GM12801 (cell line): Measurements from ENCODE around the gene SYNC.

ENCODE experiments used
- TF ChIP-seq, protein P1 (sequence below): IDR thresholded peaks from one replicate; pipeline ENCODE4 v1.5.1; 2011; ENCODE audit warnings: control low read depth; ENCODE audit not compliant: insufficient read length; ENCODE audit errors: extremely low read depth

Gene SYNC

DNA sequence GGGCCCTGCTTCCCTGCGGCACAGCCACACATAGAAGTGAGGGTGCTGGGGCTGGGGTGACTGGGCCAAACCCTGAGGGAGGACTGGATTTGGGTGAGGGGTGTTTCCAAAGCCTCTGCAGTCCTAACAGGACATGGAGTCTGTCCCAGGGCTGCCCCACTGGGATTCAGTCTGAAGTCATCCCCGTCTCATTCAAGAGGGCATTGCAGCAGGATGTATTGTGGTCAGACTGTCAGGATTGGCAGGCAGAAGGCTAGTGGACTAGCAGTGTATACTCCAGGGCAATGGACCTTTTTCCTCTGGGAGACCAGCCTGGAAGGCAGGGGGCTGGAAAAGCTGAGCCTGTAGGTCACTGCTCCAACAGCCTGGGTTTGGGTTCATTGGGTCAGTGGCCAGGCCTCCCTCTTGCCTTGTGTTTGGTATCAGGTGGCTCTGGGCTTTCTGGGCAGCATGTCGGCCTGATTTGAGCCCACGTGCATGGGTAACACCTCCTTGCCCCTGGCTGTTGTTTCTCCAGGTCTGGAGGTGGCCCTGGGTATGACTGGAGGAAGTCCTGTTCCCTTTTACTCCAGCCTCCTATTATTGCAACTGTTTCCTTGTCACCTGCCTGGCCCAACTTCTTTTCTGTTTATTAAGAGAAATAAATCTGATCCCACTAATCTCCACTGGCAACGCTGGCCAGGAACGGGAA lies 41.0 kb upstream of the SYNC start:
- TF ChIP-seq, protein P1, sequence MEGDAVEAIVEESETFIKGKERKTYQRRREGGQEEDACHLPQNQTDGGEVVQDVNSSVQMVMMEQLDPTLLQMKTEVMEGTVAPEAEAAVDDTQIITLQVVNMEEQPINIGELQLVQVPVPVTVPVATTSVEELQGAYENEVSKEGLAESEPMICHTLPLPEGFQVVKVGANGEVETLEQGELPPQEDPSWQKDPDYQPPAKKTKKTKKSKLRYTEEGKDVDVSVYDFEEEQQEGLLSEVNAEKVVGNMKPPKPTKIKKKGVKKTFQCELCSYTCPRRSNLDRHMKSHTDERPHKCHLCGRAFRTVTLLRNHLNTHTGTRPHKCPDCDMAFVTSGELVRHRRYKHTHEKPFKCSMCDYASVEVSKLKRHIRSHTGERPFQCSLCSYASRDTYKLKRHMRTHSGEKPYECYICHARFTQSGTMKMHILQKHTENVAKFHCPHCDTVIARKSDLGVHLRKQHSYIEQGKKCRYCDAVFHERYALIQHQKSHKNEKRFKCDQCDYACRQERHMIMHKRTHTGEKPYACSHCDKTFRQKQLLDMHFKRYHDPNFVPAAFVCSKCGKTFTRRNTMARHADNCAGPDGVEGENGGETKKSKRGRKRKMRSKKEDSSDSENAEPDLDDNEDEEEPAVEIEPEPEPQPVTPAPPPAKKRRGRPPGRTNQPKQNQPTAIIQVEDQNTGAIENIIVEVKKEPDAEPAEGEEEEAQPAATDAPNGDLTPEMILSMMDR = no peak

DNA sequence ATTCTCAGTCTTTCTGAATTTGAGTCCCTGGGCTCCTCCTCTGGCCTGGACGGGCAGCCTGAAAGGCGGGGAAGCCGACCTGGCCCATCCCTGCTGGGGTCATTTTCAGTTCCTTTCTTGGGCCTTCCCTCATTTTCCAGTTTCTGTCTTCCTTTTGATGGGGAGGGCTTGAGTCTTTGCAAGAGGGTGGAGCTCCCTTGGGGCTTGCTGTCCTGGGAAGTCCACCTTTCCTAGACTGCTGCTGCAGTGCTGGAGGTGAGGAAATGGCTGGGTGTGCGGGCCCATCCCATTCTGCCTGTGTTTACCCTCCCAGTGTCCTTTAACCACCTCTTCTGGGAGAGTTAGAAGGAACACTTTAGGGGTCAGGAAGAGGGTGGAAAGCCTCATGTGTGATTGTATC lies 40.4 kb upstream of the SYNC start:
- TF ChIP-seq, protein P1 = no peak

DNA sequence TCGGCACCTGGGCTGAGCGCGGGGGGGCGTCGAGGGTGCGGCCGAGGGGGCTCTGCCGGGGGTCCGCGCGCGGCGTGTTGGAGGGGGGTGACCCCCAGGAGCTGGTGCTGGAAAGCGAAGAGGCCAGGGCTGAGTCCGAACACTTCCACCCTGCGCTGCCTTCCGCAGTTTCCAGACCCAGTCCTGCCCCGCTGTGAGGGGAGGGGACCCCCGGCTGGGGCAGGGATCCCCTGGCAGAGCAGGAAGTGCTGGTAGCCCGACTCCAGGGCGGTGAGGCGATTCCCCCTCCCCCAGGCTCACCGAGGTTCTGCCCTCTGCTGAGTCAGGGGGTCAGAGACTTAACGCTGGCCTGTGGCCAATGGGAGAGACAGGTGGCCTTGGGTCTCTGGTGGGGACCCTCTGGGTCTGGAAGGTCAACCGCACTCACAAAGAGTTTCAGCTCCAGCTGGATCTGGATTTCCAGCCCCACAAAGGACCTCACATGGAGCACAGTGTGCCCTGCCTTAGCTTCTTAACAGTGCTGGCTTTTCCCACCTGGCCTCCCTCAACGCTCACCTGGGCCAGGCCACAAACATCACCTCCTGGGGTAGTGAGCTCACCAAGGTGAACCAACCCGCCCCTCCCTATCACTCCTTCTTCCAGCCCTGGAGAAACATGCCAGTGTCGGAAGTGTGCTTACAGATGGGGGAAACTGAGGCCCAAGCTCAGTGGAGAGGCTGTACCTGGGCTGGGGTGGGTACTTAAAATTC lies 39.8 kb upstream of the SYNC start:
- TF ChIP-seq, protein P1 = no peak

DNA sequence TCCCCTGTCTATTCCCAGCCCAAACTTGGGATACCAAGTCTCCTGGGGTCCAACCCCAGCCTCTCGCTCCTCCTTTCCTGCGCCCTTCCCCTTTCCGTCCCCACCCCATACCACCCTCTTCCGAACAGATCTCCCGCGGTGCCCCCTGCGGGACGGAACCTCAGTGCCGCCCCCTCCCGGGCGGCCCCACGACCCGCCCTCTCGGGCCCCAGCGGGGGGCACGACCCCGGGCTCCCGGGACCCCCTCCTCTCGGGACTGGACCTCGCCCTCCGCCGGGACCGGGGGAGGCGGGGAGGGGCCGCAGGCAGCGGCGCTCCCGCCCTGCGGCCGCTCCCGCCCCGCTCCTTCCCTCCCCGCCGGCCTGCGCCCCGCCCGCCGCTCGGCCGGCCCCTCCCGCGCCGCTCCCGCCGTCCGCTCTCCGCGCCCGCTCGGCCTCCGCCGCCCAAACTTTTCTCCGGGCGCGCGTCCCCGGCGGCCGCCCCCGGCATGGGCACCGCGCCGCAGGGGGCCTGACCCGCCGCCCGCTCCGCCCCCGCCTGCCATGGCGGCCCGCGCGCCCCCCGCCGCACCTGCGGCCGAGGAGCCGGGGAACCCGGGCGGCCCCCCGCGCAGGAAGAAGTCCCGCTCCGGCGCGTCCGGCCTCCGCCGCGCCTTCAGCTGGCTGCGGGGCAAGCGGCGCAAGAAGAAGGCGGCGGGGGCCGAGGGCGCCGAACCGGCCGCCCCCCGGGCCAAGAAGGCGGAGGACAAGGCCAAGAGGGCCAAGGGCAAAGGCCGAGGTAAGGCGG lies 39.0 kb upstream of the SYNC start:
- TF ChIP-seq, protein P1 = no peak

DNA sequence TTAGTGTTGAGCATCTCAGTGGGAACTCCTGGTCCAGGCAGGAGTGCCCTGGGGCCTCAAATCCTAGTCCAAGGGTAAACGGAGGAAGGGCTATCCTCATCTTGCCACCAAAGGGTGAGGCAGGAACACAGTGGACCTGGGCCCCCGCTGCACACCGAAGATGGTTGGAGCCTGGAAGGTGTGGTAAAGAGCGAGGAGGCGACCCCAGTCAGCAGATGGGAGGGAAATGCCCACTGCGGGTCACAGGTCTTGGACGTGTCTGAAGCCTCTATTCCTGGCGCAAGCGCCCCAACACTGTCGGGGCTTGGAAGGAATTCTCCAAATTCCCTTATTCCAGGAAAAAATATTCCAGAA lies 38.5 kb upstream of the SYNC start:
- TF ChIP-seq, protein P1 = no peak

DNA sequence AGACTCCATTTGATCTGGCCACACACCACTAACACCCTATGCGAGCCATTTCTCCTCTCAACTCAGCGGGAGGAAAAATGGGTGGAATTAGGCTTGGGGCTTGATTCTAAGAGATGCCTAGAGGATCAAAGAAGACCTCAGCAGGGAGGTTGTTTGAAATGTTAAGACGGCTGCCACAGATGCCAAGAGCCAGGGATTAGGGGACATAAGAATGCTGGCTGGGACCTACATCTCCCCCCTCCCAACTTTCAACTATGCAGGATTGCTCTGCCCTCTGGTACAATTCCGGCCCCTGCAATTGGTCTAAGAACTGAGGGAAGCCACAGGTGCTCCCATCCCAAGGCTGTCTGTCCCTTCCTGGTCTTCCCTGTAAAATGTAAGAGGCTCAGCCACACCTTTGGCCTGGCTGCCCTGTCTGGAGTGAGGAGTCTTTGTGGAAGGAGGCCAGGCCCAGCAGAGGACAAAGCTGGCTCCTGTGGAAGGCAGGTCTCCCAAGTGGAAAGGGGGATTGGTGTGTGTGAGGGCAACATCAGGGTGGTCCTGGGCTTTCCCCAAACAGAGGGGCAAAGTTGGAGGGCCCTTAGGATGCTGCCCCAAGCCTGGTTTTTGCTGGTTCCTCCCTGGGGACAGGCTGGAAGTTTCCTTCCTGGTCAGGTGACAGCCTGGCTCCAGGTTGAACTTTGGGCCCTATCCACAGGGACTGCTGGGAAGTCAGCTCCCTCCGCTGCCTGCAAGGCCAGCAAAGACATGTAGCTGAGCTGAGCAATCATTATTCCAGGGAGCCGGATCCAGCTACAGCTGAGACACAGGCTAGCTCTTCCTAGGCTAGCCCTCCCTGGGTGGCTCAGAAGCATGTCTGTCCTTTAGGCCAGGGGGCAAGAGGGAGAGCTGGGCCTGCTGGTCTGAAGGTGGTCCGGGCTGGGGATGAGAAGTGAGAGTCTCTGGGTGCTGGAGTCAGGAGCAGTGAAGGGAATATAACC lies 34.5 kb upstream of the SYNC start:
- TF ChIP-seq, protein P1 = no peak
